Measurements from ENCODE around the gene RGS16. TPM values are rescaled to one million over a fixed set of nuclear protein-coding genes. Genes with fewer than 3 reads are reported as not detected.
A peak's percentile ranks its signal among the peaks of the same experiment; 100 is the strongest.

Gene RGS16
- polyA plus RNA-seq, 1 donor (not counting 4 experiments of a cell fraction or from before 2014, with no cell fraction given), result 0.34 TPM

GRCh38 chr1:182615468-182616129 is 11.4 kb upstream of the RGS16 start:
- no peak overlapping the region for H3K27ac ChIP-seq (ENCODE audit: control insufficient read depth, insufficient read depth, low read length)
- H3K4me3 ChIP-seq (ENCODE audit: control insufficient read depth in 2 of 3, extremely low read depth in 1 of 3, insufficient read depth in 2 of 3, low read depth in 1 of 3, low read length in 3 of 3), result peak overlapping the region; percentile 35 to 69 (median 69)
- H3K27me3 ChIP-seq (ENCODE audit: control insufficient read depth, extremely low read depth, insufficient read depth, low read length), result peaks cover 29% of the 10 kb centered on the region
- peak overlapping the region; percentile 72 for H2AFZ ChIP-seq (ENCODE audit: control insufficient read depth, low read length)
- no peaks in the 10 kb centered on the region for H3K9me3 ChIP-seq (ENCODE audit: control insufficient read depth, low read depth, low read length)
- H4K20me1 ChIP-seq (ENCODE audit: control insufficient read depth, extremely low read depth, insufficient read depth, low read length), result no peaks in the 10 kb centered on the region
- no peak for DNase-seq (ENCODE audit: low read depth, low spot score)
- H3K36me3 ChIP-seq (ENCODE audit: control insufficient read depth in 2 of 2, extremely low read depth in 1 of 2, insufficient read depth in 2 of 2, low read length in 2 of 2), result no peaks in the 10 kb centered on the region
- dilution Hi-C loops (cut with MboI; ENCODE audit: extremely low pct_ligation_motif_present, low sequenced_read_pairs), result no loop called here
- H3K9ac ChIP-seq (ENCODE audit: control insufficient read depth, extremely low read depth, insufficient read depth, low read length), result peak overlapping the region; percentile 60
- no peaks in the 10 kb centered on the region for H3K79me2 ChIP-seq (ENCODE audit: control insufficient read depth, insufficient read depth, low read length)
- no peaks in the 10 kb centered on the region for H3K9me1 ChIP-seq (ENCODE audit: control insufficient read depth, extremely low read depth, insufficient read depth, low read length)
- no peak for FAIRE-seq
- TF ChIP-seq CTCF (optimal IDR thresholded peaks at IDR 0.05 in 1 of 3, IDR thresholded peaks at IDR 0.05 in 1 of 3, conservative IDR thresholded peaks at IDR 0.05 in 1 of 3; ENCODE audit: extremely low read depth in 1 of 3, insufficient read depth in 2 of 3, low read length in 3 of 3) (no peak), EZH2 (IDR thresholded peaks at IDR 0.05; ENCODE audit: low read length) (no peak)
- H3K4me2 ChIP-seq (ENCODE audit: control insufficient read depth, extremely low read depth, insufficient read depth, low read depth, low read length), result peak overlapping the region; percentile 88
- H3K4me1 ChIP-seq (ENCODE audit: control insufficient read depth, extremely low read depth, insufficient read depth, low read length), result peaks cover 35% of the 10 kb centered on the region

GRCh38 chr1:182614796-182615454 is 10.7 kb upstream of the RGS16 start:
- TF ChIP-seq EZH2 (IDR thresholded peaks at IDR 0.05; ENCODE audit: low read length) (no peak), CTCF (optimal IDR thresholded peaks at IDR 0.05 in 1 of 3, IDR thresholded peaks at IDR 0.05 in 1 of 3, conservative IDR thresholded peaks at IDR 0.05 in 1 of 3; ENCODE audit: extremely low read depth in 1 of 3, insufficient read depth in 2 of 3, low read length in 3 of 3) (peak in 1 of 3 experiments; percentile 21)
- no peaks in the 10 kb centered on the region for H4K20me1 ChIP-seq (ENCODE audit: control insufficient read depth, extremely low read depth, insufficient read depth, low read length)
- no peak overlapping the region for H3K27ac ChIP-seq (ENCODE audit: control insufficient read depth, insufficient read depth, low read length)
- peak overlapping the region; percentile 60 for H3K9ac ChIP-seq (ENCODE audit: control insufficient read depth, extremely low read depth, insufficient read depth, low read length)
- H3K4me3 ChIP-seq (ENCODE audit: control insufficient read depth in 2 of 3, extremely low read depth in 1 of 3, insufficient read depth in 2 of 3, low read depth in 1 of 3, low read length in 3 of 3), result peak overlapping the region; percentile 35 to 69 (median 69)
- FAIRE-seq (no peak), DNase-seq (ENCODE audit: low read depth, low spot score) (no peak)
- H3K36me3 ChIP-seq (ENCODE audit: control insufficient read depth in 2 of 2, extremely low read depth in 1 of 2, insufficient read depth in 2 of 2, low read length in 2 of 2), result no peaks in the 10 kb centered on the region
- peak overlapping the region; percentile 88 for H3K4me2 ChIP-seq (ENCODE audit: control insufficient read depth, extremely low read depth, insufficient read depth, low read depth, low read length)
- no peaks in the 10 kb centered on the region for H3K9me1 ChIP-seq (ENCODE audit: control insufficient read depth, extremely low read depth, insufficient read depth, low read length)
- H3K9me3 ChIP-seq (ENCODE audit: control insufficient read depth, low read depth, low read length), result no peaks in the 10 kb centered on the region
- H2AFZ ChIP-seq (ENCODE audit: control insufficient read depth, low read length), result peak overlapping the region; percentile 72
- no peaks in the 10 kb centered on the region for H3K79me2 ChIP-seq (ENCODE audit: control insufficient read depth, insufficient read depth, low read length)
- dilution Hi-C loops (cut with MboI; ENCODE audit: extremely low pct_ligation_motif_present, low sequenced_read_pairs), result no loop called here
- peaks cover 29% of the 10 kb centered on the region for H3K27me3 ChIP-seq (ENCODE audit: control insufficient read depth, extremely low read depth, insufficient read depth, low read length)
- peaks cover 35% of the 10 kb centered on the region for H3K4me1 ChIP-seq (ENCODE audit: control insufficient read depth, extremely low read depth, insufficient read depth, low read length)

Data from keratinocyte (primary cell).